Type B pancreatic cell (in vitro differentiated cells): Measurements from ENCODE around the gene TGFB2. TPM values are rescaled to one million over a fixed set of nuclear protein-coding genes. Genes with fewer than 3 reads are reported as not detected.

Experiments used
- DNase-seq: peaks from one replicate; pipeline ENCODE4 v3.0.0; 2021; ENCODE audit warnings: mixed read lengths; ENCODE audit not compliant: unreplicated experiment; ENCODE audit errors: extremely low spot score
- H3K27ac Mint-ChIP-seq: 2 replicates; pipeline ENCODE4 v1.8.0; 2021; ENCODE audit warnings: mild to moderate bottlenecking, mixed read lengths
- H3K27me3 Mint-ChIP-seq: 2 replicates; pipeline ENCODE4 v1.8.0; 2021; ENCODE audit warnings: mixed read lengths
- H3K36me3 Mint-ChIP-seq: 2 replicates; pipeline ENCODE4 v1.8.0; 2021; ENCODE audit warnings: mixed read lengths
- H3K4me1 Mint-ChIP-seq: one replicate; pipeline ENCODE4 v1.8.0; 2021; ENCODE audit warnings: mixed read lengths; ENCODE audit not compliant: unreplicated experiment
- H3K4me3 Mint-ChIP-seq: 2 replicates; pipeline ENCODE4 v1.8.0; 2021; ENCODE audit warnings: mild to moderate bottlenecking, mixed read lengths
- H3K9me3 Mint-ChIP-seq: 2 replicates; pipeline ENCODE4 v1.8.0; 2021; ENCODE audit warnings: mixed read lengths
- total RNA-seq: library from RNA; stranded (reverse); gene quantifications from 2 replicates; pipeline ENCODE4 v1.2.1, GENCODE V29; 2021; ENCODE audit warnings: low replicate concordance
- TF ChIP-seq, protein P1 (sequence below): fragments of 200-600 bp; sonication (generic); conservative IDR thresholded peaks from 2 replicates; pipeline ENCODE4 v1.5.0; 2021; ENCODE audit warnings: antibody characterized with exemption, mild to moderate bottlenecking

TGFB2 gene
- total RNA-seq, 1 donor from 2014 or later, result 207 TPM

DNA sequence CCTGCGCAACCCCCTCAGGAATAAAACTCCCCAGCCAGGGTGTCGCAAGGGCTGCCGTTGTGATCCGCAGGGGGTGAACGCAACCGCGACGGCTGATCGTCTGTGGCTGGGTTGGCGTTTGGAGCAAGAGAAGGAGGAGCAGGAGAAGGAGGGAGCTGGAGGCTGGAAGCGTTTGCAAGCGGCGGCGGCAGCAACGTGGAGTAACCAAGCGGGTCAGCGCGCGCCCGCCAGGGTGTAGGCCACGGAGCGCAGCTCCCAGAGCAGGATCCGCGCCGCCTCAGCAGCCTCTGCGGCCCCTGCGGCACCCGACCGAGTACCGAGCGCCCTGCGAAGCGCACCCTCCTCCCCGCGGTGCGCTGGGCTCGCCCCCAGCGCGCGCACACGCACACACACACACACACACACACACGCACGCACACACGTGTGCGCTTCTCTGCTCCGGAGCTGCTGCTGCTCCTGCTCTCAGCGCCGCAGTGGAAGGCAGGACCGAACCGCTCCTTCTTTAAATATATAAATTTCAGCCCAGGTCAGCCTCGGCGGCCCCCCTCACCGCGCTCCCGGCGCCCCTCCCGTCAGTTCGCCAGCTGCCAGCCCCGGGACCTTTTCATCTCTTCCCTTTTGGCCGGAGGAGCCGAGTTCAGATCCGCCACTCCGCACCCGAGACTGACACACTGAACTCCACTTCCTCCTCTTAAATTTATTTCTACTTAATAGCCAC, 696 bp downstream of the TGFB2 start:
- no peaks in the 10 kb centered on the region for H3K9me3 Mint-ChIP-seq
- H3K4me1 Mint-ChIP-seq, result peaks cover 19% of the 10 kb centered on the region
- peak; percentile 81 for DNase-seq
- H3K36me3 Mint-ChIP-seq, result peaks cover 9% of the 10 kb centered on the region
- H3K27me3 Mint-ChIP-seq, result peaks cover 37% of the 10 kb centered on the region
- no peak overlapping the region for H3K4me3 Mint-ChIP-seq
- TF ChIP-seq, protein P1, sequence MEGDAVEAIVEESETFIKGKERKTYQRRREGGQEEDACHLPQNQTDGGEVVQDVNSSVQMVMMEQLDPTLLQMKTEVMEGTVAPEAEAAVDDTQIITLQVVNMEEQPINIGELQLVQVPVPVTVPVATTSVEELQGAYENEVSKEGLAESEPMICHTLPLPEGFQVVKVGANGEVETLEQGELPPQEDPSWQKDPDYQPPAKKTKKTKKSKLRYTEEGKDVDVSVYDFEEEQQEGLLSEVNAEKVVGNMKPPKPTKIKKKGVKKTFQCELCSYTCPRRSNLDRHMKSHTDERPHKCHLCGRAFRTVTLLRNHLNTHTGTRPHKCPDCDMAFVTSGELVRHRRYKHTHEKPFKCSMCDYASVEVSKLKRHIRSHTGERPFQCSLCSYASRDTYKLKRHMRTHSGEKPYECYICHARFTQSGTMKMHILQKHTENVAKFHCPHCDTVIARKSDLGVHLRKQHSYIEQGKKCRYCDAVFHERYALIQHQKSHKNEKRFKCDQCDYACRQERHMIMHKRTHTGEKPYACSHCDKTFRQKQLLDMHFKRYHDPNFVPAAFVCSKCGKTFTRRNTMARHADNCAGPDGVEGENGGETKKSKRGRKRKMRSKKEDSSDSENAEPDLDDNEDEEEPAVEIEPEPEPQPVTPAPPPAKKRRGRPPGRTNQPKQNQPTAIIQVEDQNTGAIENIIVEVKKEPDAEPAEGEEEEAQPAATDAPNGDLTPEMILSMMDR, result peak; percentile 47
- peak overlapping the region; percentile 85 for H3K27ac Mint-ChIP-seq

GRCh38 chr1:218346391-218347204, 1.5 kb downstream of the TGFB2 start:
- no peak for DNase-seq
- H3K27ac Mint-ChIP-seq, result peak overlapping the region; percentile 85
- peaks cover 16% of the 10 kb centered on the region for H3K36me3 Mint-ChIP-seq
- peaks cover 42% of the 10 kb centered on the region for H3K27me3 Mint-ChIP-seq
- peaks cover 19% of the 10 kb centered on the region for H3K4me1 Mint-ChIP-seq
- no peak overlapping the region for H3K4me3 Mint-ChIP-seq
- H3K9me3 Mint-ChIP-seq, result no peaks in the 10 kb centered on the region
- TF ChIP-seq, protein P1, result no peak

- no peak for DNase-seq
- Mint-ChIP-seq H3K4me1 (peaks cover 15% of the 10 kb centered on the region), H3K27me3 (peaks cover 42% of the 10 kb centered on the region), H3K36me3 (peaks cover 19% of the 10 kb centered on the region), H3K9me3 (no peaks in the 10 kb centered on the region), H3K4me3 (no peak overlapping the region), H3K27ac (peak overlapping the region; percentile 85)
- TF ChIP-seq, protein P1, result no peak
Observed at GRCh38 chr1:218347336-218347722, 2.2 kb downstream of the TGFB2 start.

DNA sequence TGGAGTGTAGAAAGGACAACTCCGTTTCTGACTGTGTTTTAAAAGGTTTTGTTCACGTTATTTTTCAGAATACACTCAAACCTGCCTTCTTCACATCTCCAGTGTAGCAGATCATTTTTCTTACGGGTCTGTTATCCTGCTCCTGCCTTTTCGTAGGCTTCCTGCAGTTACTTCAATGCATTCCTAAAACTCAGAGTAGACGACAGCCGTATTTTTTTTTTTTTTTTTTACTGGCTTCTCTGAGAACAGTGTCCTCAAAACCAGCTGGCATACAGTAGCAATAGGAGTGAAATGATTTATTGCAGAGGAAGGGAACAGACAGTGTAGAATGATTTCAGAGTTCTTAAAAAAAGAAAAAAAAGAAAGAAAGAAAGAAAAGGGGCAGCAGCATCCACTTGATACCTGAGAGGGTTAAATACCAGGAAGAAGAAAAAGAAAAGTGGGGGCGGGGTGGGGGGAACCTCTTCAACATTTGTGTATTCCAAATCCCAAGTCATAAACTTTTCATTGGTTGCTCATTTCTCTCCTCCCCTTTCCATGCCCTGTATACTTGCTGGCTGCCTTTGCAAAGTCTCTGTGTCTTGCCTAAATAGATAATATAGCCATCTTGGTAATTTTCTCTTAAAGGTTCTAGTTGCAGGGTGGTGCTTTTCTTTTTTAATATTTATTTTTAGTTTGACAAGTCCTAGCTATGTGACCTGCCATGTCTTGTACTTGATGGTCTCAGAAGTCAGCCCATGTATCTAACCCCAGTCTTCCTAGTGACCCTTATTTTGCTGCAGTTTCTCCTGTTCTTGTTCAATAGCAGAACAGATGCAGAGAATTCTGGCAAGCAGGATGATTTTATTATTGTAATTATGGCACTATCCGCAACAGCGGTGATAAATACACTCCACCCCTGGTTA, 2.8 kb downstream of the TGFB2 start:
- peaks cover 22% of the 10 kb centered on the region for H3K36me3 Mint-ChIP-seq
- TF ChIP-seq, protein P1, result no peak
- H3K27ac Mint-ChIP-seq, result peak overlapping the region; percentile 85
- peaks cover 38% of the 10 kb centered on the region for H3K27me3 Mint-ChIP-seq
- H3K4me3 Mint-ChIP-seq, result no peak overlapping the region
- peaks cover 13% of the 10 kb centered on the region for H3K4me1 Mint-ChIP-seq
- H3K9me3 Mint-ChIP-seq, result no peaks in the 10 kb centered on the region
- DNase-seq, result no peak

- H3K36me3 Mint-ChIP-seq, result peaks cover 29% of the 10 kb centered on the region
- H3K27me3 Mint-ChIP-seq, result peaks cover 34% of the 10 kb centered on the region
- peaks cover 19% of the 10 kb centered on the region for H3K4me1 Mint-ChIP-seq
- no peak for DNase-seq
- H3K4me3 Mint-ChIP-seq, result no peak overlapping the region
- H3K27ac Mint-ChIP-seq, result peak overlapping the region; percentile 49
- no peaks in the 10 kb centered on the region for H3K9me3 Mint-ChIP-seq
- TF ChIP-seq, protein P1, result no peak
Observed at GRCh38 chr1:218348628-218349071, 3.5 kb downstream of the TGFB2 start.
